Sigmoid colon (tissue), 4 donors: ENCODE data around the gene MINDY2.

Experiments used
- CTCF ChIP-seq, 4 experiments: fragments of 450-650 bp in 3 of 4; fragments of 200-600 bp in 1 of 4; IDR thresholded peaks; one replicate each; pipeline ENCODE4 v1.5.1; 2016 to 2019; ENCODE audit warnings: antibody characterized with exemption in 4 of 4, mild to moderate bottlenecking in 3 of 4, moderate library complexity in 2 of 4
- EP300 ChIP-seq, 4 donors: sonication (generic); formaldehyde crosslinking; IDR thresholded peaks; one replicate each; pipeline ENCODE4 v1.6.1; 2017; ENCODE audit warnings: antibody characterized with exemption in 4 of 4
- POLR2A ChIP-seq, 2 donors: fragments of 450-650 bp; IDR thresholded peaks; one replicate each; pipeline ENCODE4 v1.6.1; 2016; ENCODE audit warnings: antibody characterized with exemption in 2 of 2, mild to moderate bottlenecking in 2 of 2, moderate library complexity in 2 of 2

GRCh38 chr15:58865425-58865880, 94.4 kb downstream of the MINDY2 start:
- no peak for TF ChIP-seq CTCF (IDR thresholded peaks at IDR 0.05)
- TF ChIP-seq EP300 (IDR thresholded peaks at IDR 0.05) = no peak
- TF ChIP-seq POLR2A (IDR thresholded peaks at IDR 0.05) = no peak
